H1 (cell line): ENCODE measurements around the gene PTPRH. TPM values are rescaled to one million over a fixed set of nuclear protein-coding genes. Genes with fewer than 3 reads are reported as not detected.

Experiments used
- CTCF ChIA-PET: fragments of 300-600 bp; sonication (Branson Sonifier 250); formaldehyde crosslinking; loops from one replicate; lab custom pipeline; 2021; ENCODE audit not compliant: partially characterized antibody; lab: Charles Lee
- POLR2A ChIA-PET: fragments of 300-600 bp; sonication (Branson Sonifier 250); formaldehyde crosslinking; loops from one replicate; lab custom pipeline; 2021; ENCODE audit warnings: inconsistent platforms; ENCODE audit not compliant: partially characterized antibody; lab: Charles Lee
- DNase-seq, 2 experiments: peaks; one replicate each; pipeline versions ENCODE4 v3.0.0 to v3.0.0-alpha.2; 2010 to 2022; ENCODE audit warnings: low spot score in 2 of 2, low read depth in 1 of 2, mixed read lengths in 1 of 2
- FAIRE-seq: peaks from 2 replicates; lab custom pipeline; 2011; peaks lifted over from hg19 to GRCh38; lab: Jason Lieb, UNC
- H2AFZ ChIP-seq: 2 replicates; pipeline ENCODE4 v1.8.1; 2012; ENCODE audit warnings: low read length, inconsistent platforms
- H2AK5ac ChIP-seq: 2 replicates; pipeline ENCODE4 v1.6.1; 2013; ENCODE audit warnings: low read depth, low read length
- H2BK120ac ChIP-seq: replicated peaks from 2 replicates; pipeline ENCODE3; 2013; ENCODE audit warnings: low read depth, low read length, inconsistent platforms
- H2BK12ac ChIP-seq: 2 replicates; pipeline ENCODE4 v1.6.1; 2013; ENCODE audit warnings: low read depth, low read length
- H2BK15ac ChIP-seq: 2 replicates; pipeline ENCODE4 v1.6.1; 2013; ENCODE audit warnings: low read length
- H2BK20ac ChIP-seq: 2 replicates; pipeline ENCODE4 v1.6.1; 2013; ENCODE audit warnings: low read length
- H2BK5ac ChIP-seq: 2 replicates; pipeline ENCODE4 v1.6.1; 2013; ENCODE audit warnings: low read depth, low read length
- H3K14ac ChIP-seq: 2 replicates; pipeline ENCODE4 v1.6.1; 2013; ENCODE audit warnings: inconsistent platforms; ENCODE audit not compliant: insufficient read length
- H3K18ac ChIP-seq: 2 replicates; pipeline ENCODE4 v1.6.1; 2013; ENCODE audit warnings: low read length; ENCODE audit errors: extremely low read depth
- H3K23ac ChIP-seq: 2 replicates; pipeline ENCODE4 v1.6.1; 2013; ENCODE audit warnings: inconsistent platforms; ENCODE audit not compliant: insufficient read length
- H3K23me2 ChIP-seq: 2 replicates; pipeline ENCODE4 v1.6.1; 2013; ENCODE audit warnings: low read depth, low read length
- H3K27ac ChIP-seq: 2 replicates; pipeline ENCODE4 v1.6.1; 2011; ENCODE audit warnings: low read depth, low read length, inconsistent platforms
- H3K27me3 ChIP-seq, 4 experiments: replicated peaks in 1 of 4; 1 replicate in 1 of 4; 2 replicates in 3 of 4; pipeline versions ENCODE4 v1.6.1 to v1.8.1; 2011 to 2013; ENCODE audit warnings: low read length in 3 of 4, mild to moderate bottlenecking in 3 of 4, inconsistent platforms in 2 of 4, mixed read lengths in 2 of 4, moderate library complexity in 1 of 4; ENCODE audit not compliant: control insufficient read depth in 3 of 4, insufficient read depth in 3 of 4; ENCODE audit errors: extremely low read depth in 1 of 4
- H3K36me3 ChIP-seq, 4 experiments: 2 replicates each; pipeline versions ENCODE4 v1.6.1 to v1.8.1; 2011 to 2013; ENCODE audit warnings: mild to moderate bottlenecking in 4 of 4, low read length in 3 of 4, moderate library complexity in 2 of 4, control low read depth in 1 of 4, inconsistent platforms in 1 of 4; ENCODE audit not compliant: insufficient read depth in 4 of 4, control insufficient read depth in 2 of 4
- H3K4ac ChIP-seq: replicated peaks from 2 replicates; pipeline ENCODE3; 2013; ENCODE audit warnings: low read length, low read depth, mixed read lengths, inconsistent platforms; ENCODE audit not compliant: insufficient read length
- H3K4me1 ChIP-seq, 4 experiments: replicated peaks in 1 of 4; 1 replicate in 1 of 4; 2 replicates in 3 of 4; pipeline versions ENCODE4 v1.6.1 to v1.8.1; 2011 to 2013; ENCODE audit warnings: low read length in 3 of 4, inconsistent platforms in 2 of 4, mixed read lengths in 1 of 4; ENCODE audit not compliant: insufficient read depth in 4 of 4, control insufficient read depth in 3 of 4
- H3K4me2 ChIP-seq, 2 experiments: 2 replicates each; pipeline versions ENCODE4 v1.6.1 to v1.8.1; 2011 to 2013; ENCODE audit warnings: low read depth in 2 of 2, low read length in 2 of 2, control low read depth in 1 of 2, inconsistent platforms in 1 of 2, mild to moderate bottlenecking in 1 of 2; ENCODE audit not compliant: insufficient read depth in 1 of 2
- H3K4me3 ChIP-seq, 4 experiments: fragments of 200-600, 300-600 bp in 1 of 4; sonication (generic), shearing (Covaris generic), sonication (Bioruptor Twin) in 1 of 4; 2 replicates each; pipeline versions ENCODE4 v1.5.1 to v1.8.1; 2011 to 2016; ENCODE audit warnings: low read length in 4 of 4, low read depth in 3 of 4, control low read depth in 2 of 4, inconsistent platforms in 2 of 4, mild to moderate bottlenecking in 2 of 4, mixed read lengths in 1 of 4, moderate library complexity in 1 of 4; ENCODE audit not compliant: insufficient read depth in 2 of 4; ENCODE audit errors: extremely low read depth in 1 of 4
- H3K56ac ChIP-seq: replicated peaks from 2 replicates; pipeline ENCODE3; 2013; ENCODE audit warnings: low read depth, mild to moderate bottlenecking, mixed read lengths, low read length, inconsistent platforms; ENCODE audit not compliant: insufficient read length
- H3K79me1 ChIP-seq: 2 replicates; pipeline ENCODE4 v1.6.1; 2013; ENCODE audit warnings: low read depth, low read length, control low read depth
- H3K79me2 ChIP-seq, 2 experiments: 2 replicates each; pipeline versions ENCODE4 v1.6.1 to v1.8.1; 2012 to 2013; ENCODE audit warnings: low read length in 2 of 2, mild to moderate bottlenecking in 2 of 2, inconsistent platforms in 1 of 2; ENCODE audit not compliant: insufficient read depth in 2 of 2, control insufficient read depth in 1 of 2
- H3K9ac ChIP-seq, 4 experiments: replicated peaks in 1 of 4; 1 replicate in 1 of 4; 2 replicates in 3 of 4; pipeline versions ENCODE4 v1.6.1 to v1.8.1; 2011 to 2013; ENCODE audit warnings: low read depth in 3 of 4, low read length in 3 of 4, control low read depth in 2 of 4, mild to moderate bottlenecking in 2 of 4, moderate library complexity in 2 of 4, inconsistent platforms in 1 of 4; ENCODE audit errors: extremely low read depth in 1 of 4
- H3K9me3 ChIP-seq, 2 experiments: 2 replicates each; pipeline versions ENCODE4 v1.6.1 to v1.8.1; 2012 to 2013; ENCODE audit warnings: mild to moderate bottlenecking in 2 of 2, moderate library complexity in 2 of 2, control low read depth in 1 of 2, inconsistent platforms in 1 of 2, low read depth in 1 of 2, low read length in 1 of 2, mixed read lengths in 1 of 2; ENCODE audit not compliant: insufficient read depth in 2 of 2
- H4K20me1 ChIP-seq, 2 experiments: replicated peaks in 1 of 2; 2 replicates each; pipeline versions ENCODE3 to v1.8.1; 2011 to 2013; ENCODE audit warnings: inconsistent platforms in 2 of 2, low read length in 2 of 2, mild to moderate bottlenecking in 1 of 2; ENCODE audit not compliant: insufficient read depth in 2 of 2, control insufficient read depth in 1 of 2
- H4K5ac ChIP-seq: 2 replicates; pipeline ENCODE4 v1.6.1; 2013; ENCODE audit warnings: low read length, low read depth, mixed read lengths, inconsistent platforms; ENCODE audit not compliant: insufficient read length
- H4K8ac ChIP-seq: 2 replicates; pipeline ENCODE4 v1.8.0; 2013; ENCODE audit warnings: mild to moderate bottlenecking, moderate library complexity, low read length, inconsistent platforms; ENCODE audit not compliant: insufficient read depth; ENCODE audit errors: extremely low read depth
- H4K91ac ChIP-seq: replicated peaks from 2 replicates; pipeline ENCODE3; 2013; ENCODE audit warnings: low read length, mixed read lengths, inconsistent platforms; ENCODE audit not compliant: insufficient read length
- BACH1 ChIP-seq: IDR thresholded peaks from 2 replicates; pipeline ENCODE4 v1.6.1; 2012; ENCODE audit warnings: low read length, improper control_type of control experiment
- CEBPB ChIP-seq: IDR thresholded peaks from 2 replicates; pipeline ENCODE4 v1.6.1; 2012; ENCODE audit warnings: low read depth, low read length
- CHD1 ChIP-seq: IDR thresholded peaks from 2 replicates; pipeline ENCODE4 v1.6.1; 2012; ENCODE audit warnings: low read depth, low read length, improper control_type of control experiment
- EGR1 ChIP-seq: IDR thresholded peaks from 2 replicates; pipeline ENCODE4 v1.6.1; 2011; ENCODE audit warnings: low read depth, low read length, borderline replicate concordance
- NRF1 ChIP-seq: IDR thresholded peaks from 2 replicates; pipeline ENCODE4 v1.6.1; 2011; ENCODE audit warnings: mild to moderate bottlenecking, low read depth, low read length, improper control_type of control experiment
- RXRA ChIP-seq: IDR thresholded peaks from 2 replicates; pipeline ENCODE4 v1.6.1; 2011; ENCODE audit warnings: low read depth, mild to moderate bottlenecking, low read length, moderate library complexity; ENCODE audit not compliant: insufficient read depth
- SP2 ChIP-seq: IDR thresholded peaks from 2 replicates; pipeline ENCODE4 v1.6.1; 2012; ENCODE audit warnings: mild to moderate bottlenecking, low read length, inconsistent platforms
- SRF ChIP-seq: IDR thresholded peaks from 2 replicates; pipeline ENCODE4 v1.6.1; 2011; ENCODE audit warnings: mild to moderate bottlenecking, low read depth, low read length, moderate library complexity
- SUZ12 ChIP-seq: fragments of 200-600 bp; sonication (generic); IDR thresholded peaks from 2 replicates; pipeline ENCODE4 v1.6.1; 2012; ENCODE audit warnings: mild to moderate bottlenecking, inconsistent platforms, low read length, moderate library complexity, mixed read lengths
- TAF7 ChIP-seq: optimal IDR thresholded peaks from 2 replicates; pipeline ENCODE3; 2011; ENCODE audit warnings: low read depth, mild to moderate bottlenecking, inconsistent platforms, low read length, moderate library complexity, borderline replicate concordance
- TBP ChIP-seq: IDR thresholded peaks from 2 replicates; pipeline ENCODE4 v1.6.1; 2011; ENCODE audit warnings: low read depth, low read length, improper control_type of control experiment
- TCF12 ChIP-seq: IDR thresholded peaks from 2 replicates; pipeline ENCODE4 v1.6.1; 2011; ENCODE audit warnings: low read depth, mild to moderate bottlenecking, low read length
- WGBS, 2 experiments: shearing (Covaris generic) in 1 of 2; methylation state at CpG; one replicate each; pipeline versions ENCODE4 v1.1.6 to v1.1.7; 2013 to 2015; ENCODE audit warnings: low lambda C conversion rate in 2 of 2, mixed read lengths in 2 of 2, inconsistent platforms in 1 of 2, low coverage in 1 of 2, missing lambda C conversion rate in 1 of 2; ENCODE audit not compliant: insufficient replicate concordance in 2 of 2, insufficient coverage in 1 of 2, insufficient read length in 1 of 2; ENCODE audit errors: extremely low coverage in 1 of 2, missing lambda C conversion rate in 1 of 2; 5-methylcytosine and 5-hydroxymethylcytosine counted together
- polyA plus RNA-seq, 7 experiments: library from polyadenylated mRNA; depleted of rRNA in 3 of 7; stranded (reverse) in 5 of 7; unstranded in 2 of 7; fragments of >200 nt in 5 of 7; fragments of 200-250 nt in 2 of 7; gene quantifications; 1 replicate in 5 of 7; 2 replicates in 1 of 7; 4 replicates in 1 of 7; pipeline versions ENCODE4 v1.2.1 to v1.2.3, GENCODE V29; 2011 to 2013; ENCODE audit warnings: missing spikeins in 2 of 7, mixed read lengths in 2 of 7
- total RNA-seq: library from RNA; stranded (reverse); fragmentation: NEBNext Ultra II Directional; extraction: Animal tissue kit (Norgen Biotek cat#: 25700); gene quantifications from 2 replicates; pipeline ENCODE4 v1.2.1, GENCODE V29; 2021
- TF ChIP-seq, protein P1 (sequence below): IDR thresholded peaks from 2 replicates; pipeline ENCODE4 v1.6.1; 2012; ENCODE audit warnings: low read length, inconsistent platforms
- TF ChIP-seq, protein P2 (sequence below): IDR thresholded peaks from 2 replicates; pipeline ENCODE4 v1.6.1; 2011; ENCODE audit warnings: low read depth, mild to moderate bottlenecking, low read length; ENCODE audit not compliant: insufficient read depth

Gene PTPRH
- total and polyA plus RNA-seq, 2 of the 8 experiments (the other 6 are each of a cell fraction or from before 2014, with no cell fraction given), result 0.30 to 0.39 TPM

DNA sequence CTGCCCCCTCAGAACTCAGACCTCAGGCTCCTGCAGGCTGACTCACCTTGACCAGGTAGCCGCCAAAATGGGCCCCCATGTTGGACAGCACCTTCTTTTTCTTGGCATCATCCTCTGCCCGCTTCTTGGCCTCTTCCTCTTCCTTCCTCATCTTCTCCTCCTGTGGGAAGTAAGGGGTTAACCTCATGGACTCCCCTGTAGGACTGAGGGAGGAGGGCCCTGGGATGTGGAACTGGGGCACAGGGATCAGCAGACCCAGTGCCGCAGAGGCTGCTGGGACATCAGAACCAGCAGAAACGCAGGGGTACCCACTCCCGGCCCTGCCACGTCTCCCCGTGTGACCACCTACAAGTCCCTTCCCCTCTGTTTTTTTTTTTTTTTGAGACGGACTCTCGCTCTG is 71.4 kb downstream of the PTPRH start:
- FAIRE-seq (no peak), DNase-seq (no peak)
- no peak overlapping the region for H3K18ac ChIP-seq
- no peaks in the 10 kb centered on the region for H3K79me1 ChIP-seq
- H3K23me2 ChIP-seq, result no peaks in the 10 kb centered on the region
- no peak overlapping the region for H4K91ac ChIP-seq
- 85% methylated on average over 7 of the region's 9 CpGs; no CpG with 5 or more reads in 1 of the 2 experiments for WGBS, 2 experiments
- no peaks in the 10 kb centered on the region for H3K27me3 ChIP-seq
- no peaks in the 10 kb centered on the region for H3K79me2 ChIP-seq
- H3K4me3 ChIP-seq, result no peak overlapping the region
- H3K4me2 ChIP-seq, result no peak overlapping the region
- H2AK5ac ChIP-seq, result no peak overlapping the region
- H3K23ac ChIP-seq, result no peak overlapping the region
- H2BK120ac ChIP-seq, result no peak overlapping the region
- H2BK15ac ChIP-seq, result no peak overlapping the region
- ChIA-PET POLR2A (no interaction called here), CTCF (no interaction called here)
- no peak overlapping the region for H2BK12ac ChIP-seq
- no peaks in the 10 kb centered on the region for H4K20me1 ChIP-seq
- H3K4ac ChIP-seq, result no peak overlapping the region
- no peak overlapping the region for H4K5ac ChIP-seq
- H2BK20ac ChIP-seq, result no peak overlapping the region
- H3K14ac ChIP-seq, result no peak overlapping the region
- H4K8ac ChIP-seq, result no peak overlapping the region
- peaks cover 0 to 21% (median 4%) of the 10 kb centered on the region in 4 experiments; a peak in 4 of 8 replicates for H3K36me3 ChIP-seq
- no peaks in the 10 kb centered on the region for H3K9me3 ChIP-seq
- no peak overlapping the region for H3K56ac ChIP-seq
- H3K27ac ChIP-seq, result no peak overlapping the region
- H2AFZ ChIP-seq, result no peak overlapping the region
- H3K9ac ChIP-seq, result no peak overlapping the region
- no peaks in the 10 kb centered on the region; a peak in 2 of 7 replicates for H3K4me1 ChIP-seq
- H2BK5ac ChIP-seq, result no peak overlapping the region
- TF ChIP-seq CEBPB (no peak), BACH1 (no peak), TCF12 (no peak), RXRA (no peak), NRF1 (no peak), SP2 (no peak), CHD1 (no peak), SUZ12 (no peak), TAF7 (no peak), SRF (no peak), TBP (no peak), EGR1 (no peak)
- TF ChIP-seq, protein P1, sequence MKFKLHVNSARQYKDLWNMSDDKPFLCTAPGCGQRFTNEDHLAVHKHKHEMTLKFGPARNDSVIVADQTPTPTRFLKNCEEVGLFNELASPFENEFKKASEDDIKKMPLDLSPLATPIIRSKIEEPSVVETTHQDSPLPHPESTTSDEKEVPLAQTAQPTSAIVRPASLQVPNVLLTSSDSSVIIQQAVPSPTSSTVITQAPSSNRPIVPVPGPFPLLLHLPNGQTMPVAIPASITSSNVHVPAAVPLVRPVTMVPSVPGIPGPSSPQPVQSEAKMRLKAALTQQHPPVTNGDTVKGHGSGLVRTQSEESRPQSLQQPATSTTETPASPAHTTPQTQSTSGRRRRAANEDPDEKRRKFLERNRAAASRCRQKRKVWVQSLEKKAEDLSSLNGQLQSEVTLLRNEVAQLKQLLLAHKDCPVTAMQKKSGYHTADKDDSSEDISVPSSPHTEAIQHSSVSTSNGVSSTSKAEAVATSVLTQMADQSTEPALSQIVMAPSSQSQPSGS, result no peak
- TF ChIP-seq, protein P2, sequence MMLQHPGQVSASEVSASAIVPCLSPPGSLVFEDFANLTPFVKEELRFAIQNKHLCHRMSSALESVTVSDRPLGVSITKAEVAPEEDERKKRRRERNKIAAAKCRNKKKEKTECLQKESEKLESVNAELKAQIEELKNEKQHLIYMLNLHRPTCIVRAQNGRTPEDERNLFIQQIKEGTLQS, result no peak
